MCF 10A (cell line): ENCODE measurements around the gene IFT172. TPM values are rescaled to one million over a fixed set of nuclear protein-coding genes. Genes with fewer than 3 reads are reported as not detected.

Experiments
- BruUV-seq: library from RNA; stranded (reverse); fragments of 400-500 nt; replicated peaks from 2 replicates; lab custom pipeline; 2021; lab: Mats Ljungman, UMichigan
- CTCF ChIA-PET: fragments of 300-600 bp; sonication (Branson Sonifier 250); formaldehyde crosslinking; extraction: SDS; loops from one replicate; lab custom pipeline; 2021; ENCODE audit warnings: antibody characterized with exemption, inconsistent platforms; lab: Yijun Ruan, JAX
- POLR2A ChIA-PET: fragments of 300-600, 350-650 bp; sonication (Branson Sonifier 250); formaldehyde crosslinking; extraction: SDS; loops from one replicate; lab custom pipeline; 2020; ENCODE audit warnings: antibody characterized with exemption, inconsistent platforms; lab: Yijun Ruan, JAX
- DNase-seq: peaks from one replicate; pipeline ENCODE4 v3.0.0-alpha.2; 2018; ENCODE audit not compliant: unreplicated experiment
- H3K27ac Mint-ChIP-seq: one replicate; pipeline ENCODE4 v1.8.0; 2022; ENCODE audit warnings: mild to moderate bottlenecking, low read depth, mixed read lengths; ENCODE audit not compliant: unreplicated experiment
- H3K27me3 Mint-ChIP-seq: one replicate; pipeline ENCODE4 v1.8.0; 2022; ENCODE audit warnings: mixed read lengths; ENCODE audit not compliant: insufficient read depth, unreplicated experiment
- H3K36me3 Mint-ChIP-seq: one replicate; pipeline ENCODE4 v1.8.0; 2022; ENCODE audit warnings: mild to moderate bottlenecking, moderate library complexity, mixed read lengths; ENCODE audit not compliant: insufficient read depth, unreplicated experiment
- H3K4me1 Mint-ChIP-seq: one replicate; pipeline ENCODE4 v1.8.0; 2022; ENCODE audit warnings: mixed read lengths; ENCODE audit not compliant: insufficient read depth, unreplicated experiment
- H3K4me3 Mint-ChIP-seq: one replicate; pipeline ENCODE4 v1.8.0; 2022; ENCODE audit warnings: mild to moderate bottlenecking, moderate library complexity, mixed read lengths; ENCODE audit not compliant: unreplicated experiment
- H3K9me3 Mint-ChIP-seq: one replicate; pipeline ENCODE4 v1.8.0; 2022; ENCODE audit warnings: mixed read lengths; ENCODE audit not compliant: unreplicated experiment
- CTCF ChIP-seq: fragments of 200-600 bp; IDR thresholded peaks from one replicate; pipeline ENCODE4 v1.8.0; 2022; ENCODE audit warnings: antibody characterized with exemption, mild to moderate bottlenecking; ENCODE audit not compliant: unreplicated experiment
- intact Hi-C: fragments of 100-400 bp; cut with micrococcal nuclease; formaldehyde crosslinking; loops from 2 replicates; pipeline ENCODE4 v1.14.1; 2022
- total RNA-seq: library from RNA; stranded (reverse); gene quantifications from 2 replicates; pipeline ENCODE4 v1.2.3, GENCODE V29; 2022

The IFT172 gene
- total RNA-seq, 1 experiment from 2014 or later: 22.3 TPM

DNA sequence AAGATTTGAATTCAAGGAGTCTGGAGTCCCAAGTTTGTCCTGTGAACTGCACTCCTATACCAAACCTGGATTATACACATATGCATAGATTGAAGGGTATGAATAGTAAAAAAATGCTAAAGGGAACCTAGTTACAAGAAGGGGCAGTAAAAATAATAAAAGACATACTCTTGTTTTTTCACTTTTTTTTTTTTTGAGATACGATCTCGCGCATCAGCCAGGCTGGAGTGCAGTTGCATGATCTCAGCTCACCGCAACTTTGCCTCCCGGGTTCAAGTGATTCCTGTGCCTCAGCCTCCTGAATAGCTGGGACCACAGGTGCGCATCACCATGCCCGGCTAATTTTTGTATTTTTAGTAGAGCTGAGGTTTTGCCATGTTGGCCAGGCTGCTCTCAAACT lies 25.1 kb downstream of the IFT172 start:
- BruUV-seq: no TSS peak
- Mint-ChIP-seq H3K36me3 (peaks cover 33% of the 10 kb centered on the region), H3K27me3 (no peaks in the 10 kb centered on the region), H3K9me3 (no peaks in the 10 kb centered on the region), H3K4me1 (no peaks in the 10 kb centered on the region), H3K4me3 (no peak overlapping the region), H3K27ac (no peak overlapping the region)
- DNase-seq: no peak
- CTCF ChIA-PET: interaction anchor here (0.6 kb wide), 1 partner anchor 219 kb away, joined by 4 read pairs; no protein-coding TSS in a partner anchor
- intact Hi-C loops: no loop called here
- no peak for TF ChIP-seq CTCF
- POLR2A ChIA-PET: interaction anchor here (0.6 kb wide), 1 partner anchor 1008 kb away, joined by 4 read pairs; no protein-coding TSS in a partner anchor

- intact Hi-C loops: no loop called here
- BruUV-seq: no TSS peak
- no peak for DNase-seq
- no peaks in the 10 kb centered on the region for H3K4me1 Mint-ChIP-seq
- no peaks in the 10 kb centered on the region for H3K27me3 Mint-ChIP-seq
- H3K4me3 Mint-ChIP-seq: no peak overlapping the region
- CTCF ChIA-PET: interaction anchor here (0.9 to 1.1 kb wide), 2 partner anchors 31 to 54 kb away, joined by 3 read pairs; no protein-coding TSS in a partner anchor
- POLR2A ChIA-PET: interaction anchor here (0.6 kb wide), 1 partner anchor 14 kb away, joined by 3 read pairs; no protein-coding TSS in a partner anchor
- H3K9me3 Mint-ChIP-seq: no peaks in the 10 kb centered on the region
- peaks cover 43% of the 10 kb centered on the region for H3K36me3 Mint-ChIP-seq
- H3K27ac Mint-ChIP-seq: no peak overlapping the region
- no peak for TF ChIP-seq CTCF
These were observed 28.4 kb downstream of the IFT172 start for GRCh38 chr2:27461118-27461517.

GRCh38 chr2:27453968-27454367 lies 35.6 kb downstream of the IFT172 start:
- CTCF ChIA-PET: no interaction called here
- peak overlapping the region; percentile 41 for H3K27ac Mint-ChIP-seq

DNA sequence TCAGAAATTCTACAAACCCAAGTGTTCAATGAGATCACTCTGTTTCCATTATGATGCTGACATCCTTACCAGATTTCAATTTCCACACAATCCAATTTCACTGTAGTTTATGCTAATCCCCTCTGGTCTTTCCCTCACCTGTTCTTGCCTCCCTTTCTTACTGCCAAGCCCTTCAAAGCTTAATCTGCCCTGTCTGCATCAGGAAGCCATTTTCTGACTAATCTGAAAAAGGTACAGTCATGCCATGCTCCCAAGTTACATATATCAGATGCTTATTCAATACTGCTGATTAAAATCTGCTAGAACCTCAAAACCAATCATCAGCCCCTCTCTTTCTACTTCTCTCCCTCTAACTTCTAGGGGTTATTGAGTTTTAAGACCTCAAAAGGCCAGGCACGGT lies 38.4 kb downstream of the IFT172 start:
- POLR2A ChIA-PET: interaction anchor here (0.7 kb wide), 1 partner anchor 1702 kb away, joined by 3 read pairs; no protein-coding TSS in a partner anchor
- Mint-ChIP-seq H3K27ac (no peak overlapping the region), H3K9me3 (no peaks in the 10 kb centered on the region), H3K27me3 (no peaks in the 10 kb centered on the region), H3K4me3 (no peak overlapping the region), H3K4me1 (peaks cover 2% of the 10 kb centered on the region), H3K36me3 (peaks cover 22% of the 10 kb centered on the region)
- no peak for DNase-seq
- CTCF ChIA-PET: no interaction called here
- intact Hi-C loops: no loop called here
- no TSS peak for BruUV-seq
- no peak for TF ChIP-seq CTCF

More at GRCh38 chr2:27453968-27454367, 35.6 kb downstream of the IFT172 start:
- no TSS peak for BruUV-seq
- no peak overlapping the region for H3K4me3 Mint-ChIP-seq
- TF ChIP-seq CTCF: no peak
- no peaks in the 10 kb centered on the region for H3K27me3 Mint-ChIP-seq
- intact Hi-C loops: no loop called here
- H3K4me1 Mint-ChIP-seq: no peaks in the 10 kb centered on the region
- H3K36me3 Mint-ChIP-seq: peaks cover 28% of the 10 kb centered on the region
- no peaks in the 10 kb centered on the region for H3K9me3 Mint-ChIP-seq
- POLR2A ChIA-PET: interaction anchor here (1.0 kb wide), 1 partner anchor 73 kb away, joined by 3 read pairs; the partner anchor contains the start of gene ZNF513
- no peak for DNase-seq
